ENCODE data around the gene PNMA6E. TPM values are rescaled to one million over a fixed set of nuclear protein-coding genes. Genes with fewer than 3 reads are reported as not detected.
A peak's percentile ranks its signal among the peaks of the same experiment; 100 is the strongest.
"Not testable (repeated sequence)": the region's sequence is repeated elsewhere in the genome, so short reads cannot be mapped to it uniquely, and the experiment has no call there.

Gene PNMA6E
- total RNA-seq, 1 donor from 2014 or later, result not detected

GRCh38 chrX:153409414-153410101 is 8.4 kb upstream of the PNMA6E start:
- FAIRE-seq, result no peak

GRCh38 chrX:153408871-153409351 is 7.8 kb upstream of the PNMA6E start:
- FAIRE-seq (no peak), DNase-seq (ENCODE audit: low spot score in 2 of 2) (no peak)

More at GRCh38 chrX:153409414-153410101, 8.4 kb upstream of the PNMA6E start:
- DNase-seq (ENCODE audit: low spot score in 2 of 2), result no peak

DNA sequence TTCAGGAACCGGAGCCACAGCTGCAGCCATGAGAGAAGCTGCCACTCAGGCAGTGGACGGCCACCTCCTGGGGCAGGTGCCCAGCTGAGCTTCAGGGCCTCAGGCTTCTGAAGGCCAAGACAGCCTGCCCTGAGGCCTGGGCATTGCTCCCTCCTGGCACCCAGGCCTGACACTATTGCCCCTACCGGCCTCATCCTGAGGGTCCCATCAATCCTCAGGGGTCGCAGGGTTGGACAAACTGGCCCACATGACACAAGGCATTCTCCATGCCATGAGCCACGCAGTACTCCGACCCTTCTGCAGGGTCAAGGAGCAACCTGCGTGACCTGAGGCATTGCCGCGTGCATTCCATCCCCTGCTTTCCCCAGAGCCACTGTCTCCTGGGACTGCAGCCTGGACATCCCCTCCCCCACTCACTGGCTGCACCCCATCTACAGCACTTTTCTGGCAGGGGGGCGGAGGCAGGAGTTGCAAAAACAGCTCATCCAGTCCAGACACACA is 7.1 kb upstream of the PNMA6E start:
- no peak for DNase-seq (ENCODE audit: low spot score in 2 of 2)
- no peak for FAIRE-seq

DNA sequence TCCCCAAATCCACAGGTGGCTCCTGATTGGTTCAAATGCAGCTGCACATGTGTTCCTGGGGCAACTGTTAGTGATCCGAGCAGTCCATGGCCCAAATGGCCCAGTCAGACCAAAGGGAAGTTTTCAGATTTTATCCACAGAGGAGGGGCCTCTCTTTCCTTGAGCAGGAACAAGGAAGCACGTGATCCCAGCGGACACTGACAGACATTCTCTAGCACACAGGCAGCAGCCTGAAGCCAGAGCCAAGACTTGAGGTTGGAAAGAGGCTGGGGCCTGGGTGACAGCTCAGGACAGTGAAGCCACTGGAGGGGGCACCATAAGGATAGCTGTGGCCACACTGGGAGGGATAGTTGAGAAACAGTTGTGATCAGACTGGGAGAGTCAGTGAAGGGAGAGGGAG is 6.6 kb upstream of the PNMA6E start:
- DNase-seq (ENCODE audit: low spot score in 2 of 2) (no peak), FAIRE-seq (no peak)

DNA sequence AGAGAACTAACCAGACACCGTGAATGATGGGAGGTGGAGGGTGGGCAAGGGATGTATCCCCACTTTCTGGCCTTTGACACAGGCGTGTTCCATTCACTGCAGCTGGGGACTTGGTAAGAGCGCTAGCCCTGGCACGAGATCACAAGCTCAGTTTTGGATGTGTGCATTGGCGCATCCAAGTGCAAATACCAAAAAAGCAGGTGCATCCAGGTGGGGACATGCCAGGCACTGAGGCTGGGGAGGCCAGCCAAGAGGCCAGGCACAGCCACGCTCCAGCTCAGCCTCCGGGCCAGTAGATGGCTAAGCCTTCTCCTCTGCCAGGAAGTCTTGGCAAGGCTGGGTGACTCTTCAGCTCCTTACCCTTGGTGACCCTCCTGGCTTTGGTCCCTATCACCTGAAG is 5.8 kb upstream of the PNMA6E start:
- DNase-seq (ENCODE audit: low spot score in 2 of 2), result peak in 1 of 2 donors; percentile 10

GRCh38 chrX:153406011-153406410 is 4.9 kb upstream of the PNMA6E start:
- DNase-seq (ENCODE audit: low spot score in 2 of 2) (no peak), FAIRE-seq (no peak)

More for the DNA sequence above, 5.8 kb upstream of the PNMA6E start:
- no peak for FAIRE-seq

- FAIRE-seq (no peak), DNase-seq (ENCODE audit: low spot score in 2 of 2) (no peak)
Observed at GRCh38 chrX:153405426-153405825, 4.3 kb upstream of the PNMA6E start.

DNA sequence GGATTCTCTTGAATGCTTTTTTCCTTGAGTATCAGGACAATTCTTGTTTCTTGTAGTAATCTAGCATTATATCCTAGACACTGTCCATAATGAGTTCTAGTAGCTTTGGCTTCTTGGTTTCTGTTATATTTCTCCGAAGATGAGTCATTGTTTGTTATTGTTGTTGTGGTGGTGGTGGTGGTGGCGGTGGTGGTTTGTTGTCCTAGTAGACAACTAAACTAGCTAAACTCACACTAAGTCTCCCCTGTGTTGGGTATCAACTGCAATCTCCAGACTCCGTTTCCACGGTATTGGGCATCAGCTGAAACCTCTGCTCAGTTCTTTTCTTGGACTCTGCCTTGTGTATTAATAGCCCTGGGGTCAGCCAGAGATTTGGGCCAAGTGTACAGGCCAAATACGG is 3.2 kb upstream of the PNMA6E start:
- not testable (repeated sequence) for DNase-seq (ENCODE audit: low spot score in 2 of 2); FAIRE-seq

GRCh38 chrX:153400146-153401132 is 711 bp downstream of the PNMA6E start:
- DNase-seq (ENCODE audit: low spot score in 2 of 2) (peak in 1 of 2 donors; percentile 29), FAIRE-seq (no peak)

DNA sequence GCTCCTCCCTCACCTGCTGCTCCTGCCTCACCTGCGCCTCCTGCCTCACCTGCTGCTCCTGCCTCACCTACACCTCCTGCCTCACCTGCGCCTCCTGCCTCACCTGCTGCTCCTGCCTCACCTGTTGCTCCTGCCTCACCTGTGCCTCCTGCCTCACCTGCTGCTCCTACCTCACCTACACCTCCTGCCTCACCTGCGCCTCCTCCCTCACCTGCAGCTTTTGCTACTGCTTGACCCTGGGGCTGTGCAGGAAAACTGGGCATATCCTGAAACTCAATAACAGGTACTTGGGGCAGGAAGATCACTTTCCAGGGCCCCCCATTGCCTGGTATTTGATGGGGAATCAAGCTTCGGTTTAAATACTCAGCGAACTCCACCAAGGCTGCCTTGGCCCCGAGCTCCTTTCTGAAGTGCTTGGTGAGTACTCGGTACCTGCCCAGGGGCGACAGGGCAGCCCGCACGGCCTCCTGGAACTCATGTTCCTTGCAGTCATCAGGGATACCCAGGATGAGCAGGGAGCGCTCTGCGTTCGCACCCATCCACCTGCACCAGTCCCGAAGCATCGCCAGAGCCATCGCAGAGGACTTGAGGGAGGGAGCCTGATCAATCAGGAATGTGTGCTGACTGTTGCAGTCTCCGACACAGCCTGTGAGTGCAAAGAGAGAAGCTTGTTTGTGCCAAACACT is 2.7 kb downstream of the PNMA6E start:
- DNase-seq (ENCODE audit: low spot score in 2 of 2) (no peak), FAIRE-seq (no peak)

GRCh38 chrX:153397256-153397960 is 3.7 kb downstream of the PNMA6E start:
- FAIRE-seq, result no peak
- DNase-seq (ENCODE audit: low spot score in 2 of 2), result no peak

- DNase-seq (ENCODE audit: low spot score in 2 of 2) (no peak), FAIRE-seq (no peak)
Observed at GRCh38 chrX:153396320-153397195, 4.6 kb downstream of the PNMA6E start.

DNA sequence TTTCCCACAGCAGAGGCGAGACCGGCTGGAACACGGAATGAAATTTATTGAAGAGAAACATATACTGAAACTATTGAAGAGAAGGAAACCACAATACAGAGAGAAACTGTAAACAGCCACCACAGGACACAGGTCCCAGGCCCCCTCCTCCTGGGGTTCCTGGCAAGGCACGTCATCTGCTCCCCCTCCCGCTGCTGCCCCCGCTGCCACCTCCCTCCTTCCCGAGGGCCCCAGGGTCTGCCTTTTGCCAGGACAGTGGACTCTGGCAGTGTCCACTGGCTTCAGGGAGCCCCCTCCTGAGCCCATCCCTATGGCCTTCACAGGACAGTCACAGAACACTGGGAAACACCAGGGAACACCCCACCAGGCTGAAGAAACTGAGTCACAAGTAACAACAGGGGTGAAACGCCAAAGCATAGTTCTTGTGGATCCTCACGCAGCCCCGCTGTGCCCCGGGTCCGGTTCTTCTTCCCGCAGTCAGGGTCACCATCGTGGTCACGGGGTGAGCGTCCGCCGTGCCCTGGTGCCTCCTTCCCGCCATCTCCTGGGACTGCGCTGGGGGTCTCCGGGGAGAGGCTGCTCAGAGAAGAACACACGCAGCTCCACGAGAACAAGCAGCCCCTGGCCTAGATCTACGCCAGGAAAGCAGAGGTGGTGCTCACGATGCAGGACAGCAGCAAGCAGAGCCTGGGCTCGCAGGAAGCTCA is 5.4 kb downstream of the PNMA6E start:
- FAIRE-seq, result no peak
- no peak for DNase-seq (ENCODE audit: low spot score in 2 of 2)

DNA sequence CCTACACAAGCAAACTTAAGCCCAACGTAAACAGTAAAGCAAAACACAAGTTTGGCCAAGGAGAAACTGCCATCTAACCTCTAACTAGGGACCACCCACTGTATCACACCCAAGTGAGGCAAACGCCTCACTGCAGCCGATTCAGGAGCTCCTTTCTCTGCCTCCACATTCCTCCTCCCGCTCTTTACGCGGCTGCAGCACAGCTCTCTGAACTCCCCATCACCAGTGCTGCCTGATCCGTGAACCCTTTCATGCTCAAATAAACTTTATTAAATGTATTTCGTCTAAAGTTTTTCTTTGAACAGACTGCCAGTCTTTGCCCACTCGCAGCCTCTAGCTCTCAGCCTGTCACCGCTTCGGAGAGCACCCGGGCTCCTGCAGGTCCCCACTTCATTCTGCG is 6.5 kb downstream of the PNMA6E start:
- no peak for DNase-seq (ENCODE audit: low spot score in 2 of 2)
- no peak for FAIRE-seq

- no peak for FAIRE-seq
Observed at GRCh38 chrX:153392642-153393321, 8.4 kb downstream of the PNMA6E start.

GRCh38 chrX:153389460-153389768 is 11.7 kb downstream of the PNMA6E start:
- FAIRE-seq; DNase-seq (ENCODE audit: low spot score in 2 of 2): not testable (repeated sequence)

More at GRCh38 chrX:153392642-153393321, 8.4 kb downstream of the PNMA6E start:
- no peak for DNase-seq (ENCODE audit: low spot score in 2 of 2)

- DNase-seq (ENCODE audit: low spot score in 2 of 2), result no peak
- FAIRE-seq, result no peak
Observed at GRCh38 chrX:153388722-153389459, 12.3 kb downstream of the PNMA6E start.
